HG02763 (cell line): Measurements from ENCODE around the gene GLS.
"Not testable (repeated sequence)": the region's sequence is repeated elsewhere in the genome, so short reads cannot be mapped to it uniquely, and the experiment has no call there.

Source experiments
- ATAC-seq: cut with Tn5 transposase; IDR thresholded peaks from one replicate; pipeline ENCODE4 v1.9.1; 2021; ENCODE audit warnings: mild to moderate bottlenecking, moderate library complexity; ENCODE audit not compliant: unreplicated experiment

The GLS gene

DNA sequence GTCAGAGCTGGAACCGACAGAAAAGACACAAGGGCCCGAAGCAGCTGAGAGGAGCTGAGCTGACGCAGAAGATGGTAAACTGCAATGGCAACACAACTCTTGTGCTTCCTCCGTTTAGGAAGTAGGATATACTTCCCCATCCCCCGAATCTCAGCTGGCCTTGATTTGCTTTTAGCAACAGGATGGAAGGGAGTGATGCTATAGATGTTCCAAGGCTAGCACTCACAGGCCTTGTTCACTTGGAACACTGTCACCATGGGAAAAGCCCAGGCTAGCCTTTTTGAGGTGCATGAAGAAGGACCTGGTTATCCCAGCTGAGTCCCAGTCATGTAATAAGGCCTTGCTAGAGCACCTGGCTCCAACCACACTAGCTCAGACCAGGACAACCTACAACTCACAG is 107.3 kb downstream of the GLS start:
- ATAC-seq: no peak

DNA sequence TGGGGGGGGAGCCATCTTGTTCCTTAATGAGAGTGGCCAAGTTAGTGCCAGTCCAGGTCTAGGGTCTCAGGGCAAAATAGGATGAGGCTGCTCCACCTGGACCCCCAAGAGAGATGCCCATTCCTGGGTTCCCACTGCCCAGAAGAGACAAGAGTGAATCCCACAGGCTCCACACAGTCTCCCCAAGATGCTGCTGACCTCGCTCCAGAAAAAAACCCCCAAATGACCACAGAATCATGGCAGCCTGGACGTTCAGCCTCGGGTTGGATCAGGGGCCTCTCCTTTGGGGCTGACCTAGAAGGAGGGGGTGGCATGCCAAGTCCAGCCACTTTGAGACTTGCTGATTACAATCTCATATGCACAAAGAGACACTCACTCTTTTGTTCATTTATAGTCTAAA is 108.3 kb downstream of the GLS start:
- ATAC-seq: no peak

DNA sequence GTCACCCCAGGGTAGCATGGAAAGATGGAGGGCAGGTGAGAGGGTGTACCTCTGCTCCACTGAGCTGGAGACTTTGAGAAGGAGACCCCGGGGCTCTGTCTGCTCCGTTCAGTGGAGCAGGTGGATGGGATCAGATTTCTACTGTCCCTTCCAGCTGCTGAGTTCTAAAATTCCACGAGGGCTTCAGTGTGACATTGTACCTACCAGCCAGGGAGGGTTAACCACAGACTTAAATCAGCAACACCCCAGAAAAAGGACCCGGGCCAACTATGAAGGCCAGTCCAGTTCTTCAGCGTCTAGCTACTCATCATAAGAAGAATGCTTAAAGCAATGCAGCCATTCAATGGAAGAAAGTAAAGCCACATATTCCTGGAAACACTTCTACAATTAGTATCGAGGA is 109.5 kb downstream of the GLS start:
- no peak for ATAC-seq

DNA sequence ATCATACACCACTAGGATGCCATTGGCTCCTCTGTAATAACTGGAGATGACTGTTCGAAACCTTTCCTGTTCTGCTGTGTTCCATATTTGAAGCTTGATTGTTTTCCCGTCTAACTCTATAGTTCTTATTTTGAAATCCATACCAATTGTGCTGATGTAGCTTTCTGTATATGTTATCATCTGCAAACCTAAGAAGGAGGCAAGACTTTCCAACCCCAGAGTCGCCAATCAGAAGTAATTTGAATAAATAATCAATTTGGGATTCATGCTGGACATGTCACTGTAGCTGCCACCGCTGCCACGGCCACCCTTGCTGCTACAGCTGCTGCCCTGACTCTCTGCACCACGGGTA is 112.6 kb downstream of the GLS start:
- no peak for ATAC-seq

DNA sequence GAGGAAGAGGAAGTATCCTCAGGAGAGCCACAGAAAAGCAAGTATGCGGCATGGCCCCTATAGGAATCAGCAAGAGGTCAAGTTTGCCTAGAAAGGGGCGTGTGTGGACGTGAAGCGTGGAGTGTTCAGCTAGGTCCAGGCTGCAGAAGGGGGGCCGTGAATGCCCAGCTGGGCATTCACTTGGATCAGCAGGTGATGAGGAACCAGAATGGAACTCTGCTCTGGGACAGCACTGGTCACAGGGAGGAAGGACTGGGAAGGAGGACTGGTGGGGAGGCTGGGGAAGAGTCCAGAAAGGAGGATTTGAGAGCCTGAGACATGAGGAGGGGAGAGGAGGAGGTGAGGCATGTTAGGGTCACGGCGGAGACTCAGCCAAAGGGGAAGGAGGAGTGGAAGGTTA is 113.5 kb downstream of the GLS start:
- ATAC-seq: no peak

DNA sequence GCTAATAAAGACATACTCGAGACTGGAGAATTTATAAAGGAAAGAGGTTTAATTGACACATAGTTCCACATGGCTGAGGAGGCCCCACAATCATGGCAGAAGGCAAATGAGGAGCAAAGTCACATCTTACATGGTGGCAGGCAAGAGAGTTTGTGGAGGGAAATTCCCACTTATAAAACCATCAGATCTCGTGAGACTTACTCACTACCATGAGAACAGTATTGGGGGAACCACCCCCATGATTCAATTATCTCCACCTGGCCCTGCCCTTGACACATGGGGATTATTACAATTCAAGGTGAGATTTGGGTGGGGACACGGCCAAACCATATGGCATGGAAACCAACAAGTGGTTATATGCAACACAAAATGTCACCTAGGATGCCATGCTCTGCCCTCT is 114.7 kb downstream of the GLS start:
- not testable (repeated sequence) for ATAC-seq

DNA sequence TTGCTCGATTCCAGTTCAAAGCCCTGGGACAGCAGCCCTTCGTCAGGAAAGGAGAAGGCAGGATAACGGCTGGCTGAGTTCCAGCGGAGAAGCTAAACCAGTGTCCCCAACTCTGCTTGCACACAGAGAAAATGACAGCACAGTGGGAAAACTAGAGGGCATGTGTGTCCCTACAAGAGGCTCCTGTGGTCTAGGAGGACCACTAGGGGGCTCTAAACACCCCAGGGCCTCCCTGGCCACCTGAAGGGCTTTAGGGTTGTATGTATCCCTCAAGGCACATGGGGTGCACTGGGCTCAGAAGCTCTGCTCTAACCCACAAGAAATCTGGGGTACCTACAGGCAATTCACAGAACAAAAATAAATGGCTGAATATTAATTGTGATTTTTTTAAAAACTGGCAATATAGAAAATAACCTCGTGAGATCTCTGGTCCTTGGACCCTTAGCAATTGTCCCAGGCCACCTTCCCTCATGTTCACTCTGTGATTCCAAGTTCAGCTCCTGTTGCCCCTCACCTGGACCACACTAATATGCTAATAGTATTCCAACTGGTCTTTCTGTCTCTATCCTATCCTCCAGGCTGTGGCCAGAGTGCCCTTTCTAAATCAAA is 115.8 kb downstream of the GLS start:
- no peak for ATAC-seq

DNA sequence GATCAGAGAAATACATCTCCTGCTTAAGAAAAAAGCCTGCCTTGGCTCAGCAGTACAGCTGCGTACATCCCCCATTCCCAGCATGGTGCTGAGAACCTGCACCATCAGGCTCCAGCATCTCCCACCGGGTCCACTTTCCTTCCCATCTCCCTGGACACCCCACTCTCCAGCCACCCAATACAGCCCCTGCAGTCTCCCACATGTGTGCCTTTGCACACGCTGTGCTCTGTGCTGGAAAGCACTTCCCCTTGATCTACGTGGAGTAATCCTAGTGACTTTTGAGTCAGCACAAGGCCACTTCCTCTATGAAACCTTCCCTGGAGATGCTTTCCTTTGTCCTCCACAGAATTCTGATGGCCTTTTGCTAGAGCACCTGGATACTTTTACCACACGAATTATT is 116.3 kb downstream of the GLS start:
- ATAC-seq: no peak

DNA sequence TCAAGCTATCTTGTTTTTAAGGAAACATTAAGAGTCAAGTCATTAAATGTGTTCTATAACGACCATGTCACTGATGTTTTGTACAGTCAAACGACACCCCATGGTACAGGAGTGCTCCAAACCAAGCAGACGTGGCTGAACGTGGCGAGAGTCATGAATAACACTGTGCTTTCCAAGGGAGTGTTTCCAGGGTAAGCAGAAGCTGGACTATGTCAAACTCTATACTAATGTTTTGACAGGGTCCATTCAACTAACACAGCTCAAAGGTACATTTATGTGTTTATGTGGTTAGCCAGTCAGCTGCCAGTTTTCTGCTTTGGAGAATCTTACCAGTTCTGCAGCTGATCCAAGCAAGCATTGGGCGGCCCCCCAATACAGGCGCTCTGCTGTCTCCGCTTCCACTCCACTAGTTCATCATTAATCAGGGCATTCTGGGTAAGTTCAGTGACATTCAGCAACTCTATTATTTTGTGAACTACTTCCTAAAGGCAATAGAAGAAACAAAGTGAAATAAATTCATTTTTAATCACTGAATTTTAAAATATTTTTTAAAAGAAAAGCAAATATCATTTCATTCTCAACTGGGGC is 117.0 kb downstream of the GLS start:
- no peak for ATAC-seq

DNA sequence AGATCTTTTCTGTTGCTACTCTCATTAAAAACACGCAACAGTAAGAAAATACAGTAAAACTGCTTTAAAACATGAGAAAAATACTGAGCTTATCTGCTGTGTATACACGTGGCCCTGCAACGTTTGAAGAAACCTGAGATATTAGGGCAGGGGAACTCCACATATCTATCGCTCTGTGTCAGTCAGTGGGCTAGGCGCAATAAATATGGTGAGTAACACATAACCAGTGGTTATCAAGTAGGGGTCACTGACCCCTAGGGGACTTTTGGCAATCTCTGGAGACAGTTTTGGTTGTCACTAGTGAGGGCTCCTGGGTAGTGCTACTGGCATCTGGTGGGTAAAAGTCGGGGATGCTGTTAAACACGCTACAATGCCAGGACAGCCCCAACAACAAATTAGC is 118.4 kb downstream of the GLS start:
- ATAC-seq: no peak

DNA sequence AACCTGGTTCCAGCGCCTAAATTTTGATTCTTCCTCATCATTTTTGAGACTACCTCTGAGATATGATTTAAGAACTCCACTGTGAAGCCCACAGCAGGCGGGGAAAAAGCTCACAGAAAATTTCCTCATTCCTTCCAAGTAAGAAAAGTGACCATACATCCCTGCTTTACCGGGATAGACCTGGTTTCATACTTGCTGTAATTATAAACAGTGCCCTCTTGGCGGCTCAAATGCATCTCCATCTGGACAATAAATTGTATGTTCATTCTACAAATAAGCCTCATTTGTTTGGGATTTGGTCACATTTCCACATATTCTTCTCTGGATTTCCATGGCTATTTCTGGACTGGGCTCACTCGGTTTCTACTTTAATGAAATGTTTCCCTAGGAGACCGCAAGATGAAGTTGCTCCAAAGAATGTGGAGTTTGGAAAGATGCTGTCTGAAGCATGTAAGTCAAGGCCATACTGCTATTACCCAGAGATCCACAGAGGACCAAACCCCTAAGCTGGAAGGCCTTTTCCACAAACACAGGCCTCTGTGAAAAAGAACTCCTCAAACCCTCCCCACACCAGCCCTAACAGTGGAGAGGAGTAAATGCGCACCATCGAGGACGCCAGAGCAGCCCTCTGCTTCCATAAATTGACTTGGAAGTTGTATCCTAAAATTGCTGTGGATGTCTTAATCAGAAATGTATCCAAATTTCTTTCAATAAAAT is 119.5 kb downstream of the GLS start:
- ATAC-seq: no peak

DNA sequence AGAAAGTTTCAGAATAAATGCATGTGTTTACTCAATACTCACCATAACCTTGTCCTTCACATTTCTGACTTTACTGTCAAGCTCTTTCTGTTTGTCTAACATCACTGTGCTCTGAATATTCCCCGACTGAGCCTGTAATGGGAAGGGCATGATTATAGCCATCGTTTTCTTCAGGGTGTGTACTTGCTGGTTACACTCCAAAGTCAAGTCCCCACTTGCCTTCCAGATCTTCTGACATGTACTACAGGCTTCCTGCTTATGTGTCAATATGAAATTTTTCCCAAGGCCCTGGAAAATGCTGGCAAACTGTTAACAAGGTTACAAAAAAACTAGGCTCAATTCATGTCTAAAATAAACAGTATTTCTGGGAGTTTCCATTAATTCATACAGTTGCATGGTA is 120.4 kb downstream of the GLS start:
- ATAC-seq: no peak

DNA sequence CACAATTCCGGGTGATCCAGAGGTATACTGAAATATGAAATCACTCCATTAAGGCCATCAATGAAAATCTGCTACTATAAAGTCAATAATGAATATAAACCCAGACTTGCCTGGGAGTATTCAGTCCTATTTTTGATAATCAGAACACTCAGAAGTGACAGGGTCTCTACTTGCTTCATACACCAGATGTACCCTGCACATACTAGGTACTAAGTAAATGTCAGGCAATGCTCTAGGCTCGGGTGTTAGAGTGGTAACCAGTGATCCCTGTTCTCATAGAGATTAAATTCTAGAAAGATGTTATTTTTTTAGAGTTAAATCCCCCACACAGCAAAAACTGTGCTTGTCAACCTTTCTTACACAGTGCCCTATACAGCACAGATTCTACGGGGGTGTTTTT is 121.0 kb downstream of the GLS start:
- ATAC-seq: no peak

DNA sequence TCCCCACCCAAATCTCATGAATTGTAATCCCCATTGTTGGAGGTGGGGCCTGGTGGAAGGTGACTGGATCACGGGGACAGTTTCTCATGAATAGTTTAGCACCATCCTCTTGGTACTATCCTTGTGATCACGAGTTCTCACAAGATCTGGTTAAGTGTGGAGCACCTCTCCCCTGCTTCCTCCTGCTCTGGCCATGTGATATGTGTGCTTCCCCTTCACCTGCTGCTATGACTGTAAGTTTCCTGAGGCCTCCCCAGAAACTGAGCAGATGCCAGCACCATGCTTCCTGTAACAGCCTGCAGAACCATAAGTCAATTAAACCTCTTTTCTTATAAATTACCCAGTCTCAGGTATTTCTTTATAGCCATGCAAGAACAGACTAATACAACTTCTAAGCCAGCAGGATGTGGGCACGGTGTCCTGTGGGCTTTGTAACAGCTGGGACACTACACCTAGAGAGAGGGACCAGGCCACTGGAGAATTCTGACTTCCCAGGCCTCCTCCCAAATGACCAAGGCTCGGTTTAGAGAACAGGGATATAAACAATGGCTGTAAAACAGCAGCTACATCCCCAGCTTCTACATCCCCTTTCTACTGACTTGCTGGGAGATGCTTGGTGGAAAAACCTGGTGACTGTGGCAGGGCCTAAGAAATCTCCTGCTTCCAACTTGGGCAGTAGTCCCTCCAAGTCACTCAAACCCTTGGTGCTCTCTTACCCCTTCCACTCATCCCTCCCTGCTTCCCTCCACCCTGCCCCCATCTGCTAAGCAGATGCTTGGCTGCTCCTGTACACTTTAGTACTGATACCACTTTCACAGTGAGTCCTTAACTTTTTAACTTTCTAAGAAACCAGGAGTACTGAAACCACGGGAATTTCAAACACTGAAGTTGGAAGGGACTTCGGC is 123.0 kb downstream of the GLS start:
- no peak for ATAC-seq

DNA sequence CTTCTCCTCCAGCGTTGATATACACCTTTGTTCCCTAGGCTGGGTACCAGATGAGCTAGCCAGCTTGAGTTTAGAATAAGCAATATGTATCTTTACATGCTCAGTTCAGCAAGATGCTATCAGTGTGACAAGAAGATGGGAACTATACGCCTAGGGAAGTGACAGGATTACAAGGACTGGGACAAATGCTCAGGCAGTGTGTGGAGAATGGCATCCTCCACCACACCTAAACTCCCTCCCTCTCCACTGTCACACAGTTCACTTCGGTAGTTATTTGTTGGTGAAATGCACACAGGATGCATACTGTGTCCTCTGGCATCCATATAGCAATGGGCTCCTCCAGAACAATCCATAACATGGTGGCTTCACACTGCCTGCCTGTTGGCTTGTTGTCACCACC is 125.7 kb downstream of the GLS start:
- no peak for ATAC-seq

DNA sequence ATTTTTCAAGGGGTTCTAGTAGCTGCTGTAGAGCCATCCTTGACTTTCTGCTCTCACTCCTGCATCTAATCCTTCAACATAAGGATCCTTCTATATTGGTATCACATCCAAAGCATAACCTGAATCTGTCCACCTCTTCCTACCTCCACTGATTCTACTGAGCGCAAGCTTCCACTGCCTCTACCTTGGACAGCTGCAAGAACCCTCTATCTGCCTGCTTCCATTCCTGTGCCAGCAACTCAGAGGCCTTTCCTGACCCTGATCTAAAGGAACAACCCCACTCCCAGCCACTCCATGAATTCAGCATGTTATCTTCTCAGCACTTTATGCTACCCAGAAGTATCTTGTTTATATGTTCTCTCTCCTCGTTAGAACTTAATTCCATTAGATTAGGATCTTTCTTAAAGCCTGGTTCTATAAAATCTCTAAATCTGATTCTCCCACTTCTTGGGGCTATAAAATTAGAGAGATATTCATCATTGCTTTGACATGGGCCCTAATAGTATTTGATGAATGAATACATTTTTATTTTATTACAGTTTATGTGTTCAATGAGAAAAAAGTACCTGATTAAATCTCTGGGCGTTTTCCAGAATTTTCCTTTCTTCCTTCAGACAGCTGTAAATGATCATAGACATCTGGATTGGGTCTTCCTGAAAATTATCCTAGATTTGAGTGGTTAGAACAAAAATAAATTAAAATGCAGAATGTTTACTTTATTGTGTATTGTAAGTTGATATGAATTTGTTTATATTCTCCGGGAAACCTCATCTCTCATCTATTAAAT is 126.6 kb downstream of the GLS start:
- ATAC-seq: no peak

DNA sequence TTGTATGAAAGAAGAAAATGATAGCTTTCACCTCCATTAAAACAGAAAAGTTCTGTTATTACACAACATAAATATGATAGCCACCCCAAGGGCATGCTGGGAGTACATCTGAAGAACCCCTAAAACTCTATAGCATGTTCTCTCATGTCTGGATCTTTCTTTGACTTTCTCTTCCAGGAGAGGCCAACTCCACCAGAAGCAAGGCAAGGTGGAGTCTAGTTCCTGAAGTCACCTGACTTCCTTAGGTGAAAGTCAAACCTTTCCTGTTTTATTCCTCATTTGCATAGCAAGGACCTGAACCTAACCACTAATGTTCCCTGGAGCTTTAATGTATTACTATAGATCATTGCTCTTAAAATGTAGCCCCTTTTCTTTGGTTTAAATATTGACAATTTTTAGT is 127.7 kb downstream of the GLS start:
- no peak for ATAC-seq

DNA sequence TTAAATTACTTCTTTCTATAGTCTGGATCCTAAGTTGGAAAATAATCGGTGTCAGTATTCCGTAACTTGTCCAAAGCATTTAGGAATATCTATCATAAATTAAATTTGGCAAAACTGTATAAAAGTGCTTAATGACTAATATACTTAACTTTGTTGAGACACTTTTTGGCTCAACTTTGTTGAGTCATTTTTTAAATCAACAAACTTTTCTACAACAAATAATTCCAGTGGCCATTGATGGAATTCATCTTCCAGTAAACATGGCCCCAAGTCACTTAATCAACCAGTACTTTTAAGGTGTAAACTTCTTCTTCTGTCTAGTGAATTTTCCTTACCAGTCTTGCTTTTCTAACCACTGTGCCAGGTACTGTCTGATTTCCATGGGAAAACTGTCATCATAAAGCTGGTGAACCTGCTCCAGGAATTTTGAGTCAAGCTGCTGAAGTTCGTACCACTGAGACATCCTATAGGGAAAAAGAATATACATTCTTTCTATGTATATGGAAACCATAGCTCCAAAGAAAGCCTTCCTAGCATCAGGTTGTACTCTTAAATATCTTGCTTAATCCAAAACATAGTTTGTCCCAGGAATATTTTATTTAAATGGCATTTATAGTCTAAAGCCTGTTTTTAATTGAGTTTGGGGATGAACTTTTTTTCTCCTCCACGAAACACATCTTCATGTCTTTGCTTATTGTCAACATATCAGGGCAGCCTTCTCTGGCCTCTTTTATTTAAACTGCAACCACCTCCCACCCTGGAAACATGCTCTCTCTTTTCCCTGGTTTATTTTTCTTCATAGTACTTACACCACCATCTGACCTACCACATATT is 129.1 kb downstream of the GLS start:
- ATAC-seq: no peak

DNA sequence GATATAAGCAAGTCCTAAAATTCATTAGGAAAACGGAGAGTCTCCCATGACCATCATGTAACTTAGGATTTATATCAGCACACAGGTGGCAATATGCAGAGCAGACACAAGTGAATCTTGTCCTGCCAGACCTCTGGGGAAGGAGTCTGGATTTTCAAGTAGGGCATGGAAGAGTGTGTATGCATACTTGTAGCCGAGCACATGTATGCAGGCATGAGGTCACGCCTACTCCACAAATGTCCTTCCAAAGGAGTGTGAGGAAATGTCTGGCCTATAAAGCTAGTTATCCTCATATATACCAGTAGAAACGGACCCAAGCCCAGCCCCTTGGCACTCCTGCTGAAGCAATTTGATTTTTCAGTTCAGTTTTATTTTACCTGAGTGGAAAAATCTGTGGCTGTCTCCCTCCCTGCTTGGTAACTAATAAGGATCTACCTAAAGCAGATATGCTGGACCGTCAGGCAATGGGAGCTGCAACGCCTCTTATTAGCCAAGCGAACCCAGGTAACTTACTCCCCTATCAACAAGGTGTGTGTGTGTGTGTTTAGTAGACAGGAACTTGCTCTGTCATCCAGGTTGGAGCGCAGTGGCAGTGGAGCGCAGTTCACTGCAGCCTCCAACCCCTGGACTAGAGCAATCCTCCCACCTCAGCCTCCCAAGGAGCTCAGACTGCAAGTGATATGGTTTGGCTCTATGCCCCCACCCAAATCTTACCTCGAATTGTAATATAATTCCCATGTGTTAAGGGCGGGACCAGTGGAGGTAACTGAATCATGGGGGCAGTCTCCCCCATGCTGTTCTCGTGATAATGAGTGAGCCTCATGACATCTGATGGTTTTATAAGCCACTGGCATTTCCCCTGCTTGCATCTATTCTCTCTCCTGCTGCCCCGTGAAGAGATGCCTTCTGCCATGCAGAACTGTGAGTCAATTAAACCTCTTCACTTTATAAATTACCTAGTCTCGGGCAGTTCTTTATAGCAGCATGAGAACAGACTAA is 130.6 kb downstream of the GLS start:
- no peak for ATAC-seq
